ENCODE data around the gene SGSM1. TPM values are rescaled to one million over a fixed set of nuclear protein-coding genes. Genes with fewer than 3 reads are reported as not detected.

The SGSM1 gene
- total RNA-seq, 1 donor from 2014 or later, result 1.2 TPM

DNA sequence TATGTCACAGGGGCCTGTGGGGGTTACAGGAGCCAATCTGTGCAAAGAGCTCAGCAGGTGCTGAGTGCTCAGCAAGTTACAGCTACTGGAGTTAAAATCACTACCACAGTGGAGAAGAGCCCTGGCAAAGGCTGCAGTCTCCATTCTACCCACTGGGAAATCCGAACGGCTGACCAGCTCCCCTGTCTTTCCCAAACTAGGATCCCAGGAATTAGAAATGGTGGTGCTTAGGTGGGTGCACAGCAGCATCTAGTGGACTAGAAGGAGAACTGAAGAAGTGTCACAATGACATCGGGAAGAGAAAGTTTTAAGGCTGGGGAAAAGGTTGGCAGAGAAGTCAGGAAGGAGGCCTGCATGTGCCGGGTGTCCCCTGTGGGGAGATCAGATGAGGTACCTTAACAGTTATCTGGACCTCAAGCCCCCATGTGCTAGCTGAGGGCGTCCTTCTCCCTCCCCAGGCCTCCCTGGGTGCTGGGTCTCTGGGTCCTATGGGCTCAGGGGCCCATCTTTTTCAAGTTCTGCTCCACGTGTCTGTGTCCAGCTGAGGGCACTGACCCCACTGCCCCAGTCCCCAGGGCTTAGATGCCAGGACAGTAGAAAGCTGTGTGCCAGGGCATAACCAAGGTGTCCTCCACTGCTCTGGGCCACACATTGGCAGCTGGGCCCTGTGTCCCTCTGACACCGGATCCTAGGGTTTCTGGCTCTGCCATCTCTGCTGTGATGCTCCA, 33.4 kb upstream of the SGSM1 start:
- H3K9me3 Mint-ChIP-seq (ENCODE audit: unreplicated experiment), result no peaks in the 10 kb centered on the region
- no peak overlapping the region for H3K27ac Mint-ChIP-seq (ENCODE audit: unreplicated experiment)
- H3K27me3 Mint-ChIP-seq (ENCODE audit: unreplicated experiment), result peaks cover 5% of the 10 kb centered on the region
- TF ChIP-seq CTCF (IDR thresholded peaks at IDR 0.05; ENCODE audit: partially characterized antibody, unreplicated experiment), result peak; percentile 52
- no peaks in the 10 kb centered on the region for H3K4me1 Mint-ChIP-seq (ENCODE audit: low read depth, unreplicated experiment)
- no peak overlapping the region for H3K4me3 Mint-ChIP-seq (ENCODE audit: unreplicated experiment)
- H3K36me3 Mint-ChIP-seq (ENCODE audit: unreplicated experiment), result no peaks in the 10 kb centered on the region
- DNase-seq, result peak; percentile 30

GRCh38 chr22:24775769-24776492, 30.1 kb upstream of the SGSM1 start:
- DNase-seq, result no peak
- Mint-ChIP-seq H3K9me3 (ENCODE audit: unreplicated experiment) (no peaks in the 10 kb centered on the region), H3K27me3 (ENCODE audit: unreplicated experiment) (peaks cover 5% of the 10 kb centered on the region), H3K4me3 (ENCODE audit: unreplicated experiment) (no peak overlapping the region), H3K4me1 (ENCODE audit: low read depth, unreplicated experiment) (no peaks in the 10 kb centered on the region), H3K36me3 (ENCODE audit: unreplicated experiment) (no peaks in the 10 kb centered on the region), H3K27ac (ENCODE audit: unreplicated experiment) (no peak overlapping the region)
- no peak for TF ChIP-seq CTCF (IDR thresholded peaks at IDR 0.05; ENCODE audit: partially characterized antibody, unreplicated experiment)

GRCh38 chr22:24776525-24776924, 29.5 kb upstream of the SGSM1 start:
- DNase-seq, result no peak
- H3K4me1 Mint-ChIP-seq (ENCODE audit: low read depth, unreplicated experiment), result no peaks in the 10 kb centered on the region
- no peaks in the 10 kb centered on the region for H3K36me3 Mint-ChIP-seq (ENCODE audit: unreplicated experiment)
- peaks cover 5% of the 10 kb centered on the region for H3K27me3 Mint-ChIP-seq (ENCODE audit: unreplicated experiment)
- TF ChIP-seq CTCF (IDR thresholded peaks at IDR 0.05; ENCODE audit: partially characterized antibody, unreplicated experiment), result no peak
- H3K9me3 Mint-ChIP-seq (ENCODE audit: unreplicated experiment), result no peaks in the 10 kb centered on the region
- H3K27ac Mint-ChIP-seq (ENCODE audit: unreplicated experiment), result no peak overlapping the region
- H3K4me3 Mint-ChIP-seq (ENCODE audit: unreplicated experiment), result no peak overlapping the region

- no peaks in the 10 kb centered on the region for H3K9me3 Mint-ChIP-seq (ENCODE audit: unreplicated experiment)
- no peak overlapping the region for H3K27ac Mint-ChIP-seq (ENCODE audit: unreplicated experiment)
- H3K27me3 Mint-ChIP-seq (ENCODE audit: unreplicated experiment), result no peaks in the 10 kb centered on the region
- H3K4me1 Mint-ChIP-seq (ENCODE audit: low read depth, unreplicated experiment), result no peaks in the 10 kb centered on the region
- no peak for DNase-seq
- no peak overlapping the region for H3K4me3 Mint-ChIP-seq (ENCODE audit: unreplicated experiment)
- no peak for TF ChIP-seq CTCF (IDR thresholded peaks at IDR 0.05; ENCODE audit: partially characterized antibody, unreplicated experiment)
- no peaks in the 10 kb centered on the region for H3K36me3 Mint-ChIP-seq (ENCODE audit: unreplicated experiment)
These were observed 16.5 kb upstream of the SGSM1 start for GRCh38 chr22:24789516-24789915.

DNA sequence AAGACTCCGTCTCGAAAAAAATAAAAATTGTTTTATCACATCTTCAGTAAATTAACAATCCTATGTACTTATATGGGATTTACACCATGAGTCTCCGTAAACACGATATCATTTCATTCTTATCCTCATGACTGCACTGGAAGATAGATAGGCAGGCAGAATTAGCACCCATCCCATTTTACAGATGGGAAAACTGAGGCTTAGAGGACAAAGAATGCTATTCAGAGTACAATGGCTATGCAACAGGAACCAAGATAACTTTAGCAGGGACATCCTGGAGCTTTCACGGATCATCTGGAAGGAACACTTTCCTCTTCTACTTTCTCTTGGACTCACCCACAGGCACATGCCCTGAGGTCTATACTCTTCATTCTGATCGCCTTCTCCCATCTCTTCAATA, 14.6 kb upstream of the SGSM1 start:
- no peaks in the 10 kb centered on the region for H3K27me3 Mint-ChIP-seq (ENCODE audit: unreplicated experiment)
- no peaks in the 10 kb centered on the region for H3K9me3 Mint-ChIP-seq (ENCODE audit: unreplicated experiment)
- no peak overlapping the region for H3K27ac Mint-ChIP-seq (ENCODE audit: unreplicated experiment)
- no peak overlapping the region for H3K4me3 Mint-ChIP-seq (ENCODE audit: unreplicated experiment)
- no peaks in the 10 kb centered on the region for H3K36me3 Mint-ChIP-seq (ENCODE audit: unreplicated experiment)
- TF ChIP-seq CTCF (IDR thresholded peaks at IDR 0.05; ENCODE audit: partially characterized antibody, unreplicated experiment), result no peak
- no peaks in the 10 kb centered on the region for H3K4me1 Mint-ChIP-seq (ENCODE audit: low read depth, unreplicated experiment)
- DNase-seq, result no peak

Measured in glutamatergic neuron (in vitro differentiated cells).